HepG2 (cell line): ENCODE results near the gene PKN2. TPM values are rescaled to one million over a fixed set of nuclear protein-coding genes. Genes with fewer than 3 reads are reported as not detected.

ENCODE experiments used
- CBFB ChIP-seq: sonication (generic); formaldehyde crosslinking; IDR thresholded peaks from 2 replicates; pipeline ENCODE4 v1.4.0; 2020; ENCODE audit warnings: missing genetic modification reagents
- CBX2 ChIP-seq, 2 experiments: fragments of 200-600 bp in 1 of 2; sonication (generic); formaldehyde crosslinking in 1 of 2; IDR thresholded peaks; 2 replicates each; pipeline versions ENCODE4 v1.7.0 to v1.8.1; 2018 to 2022; ENCODE audit warnings: low read depth in 2 of 2, low read length in 1 of 2, mild to moderate bottlenecking in 1 of 2, missing genetic modification reagents in 1 of 2
- CREB3 ChIP-seq: sonication (generic); formaldehyde crosslinking; IDR thresholded peaks from 2 replicates; pipeline ENCODE4 v1.5.0; 2020; ENCODE audit warnings: missing genetic modification reagents
- ERF ChIP-seq: IDR thresholded peaks from 2 replicates; pipeline ENCODE4 v1.6.1; 2018; ENCODE audit warnings: missing biosample characterization, missing genetic modification reagents
- HOXA9 ChIP-seq: sonication (generic); formaldehyde crosslinking; IDR thresholded peaks from 2 replicates; pipeline ENCODE4 v1.8.1; 2022; ENCODE audit warnings: missing genetic modification reagents, mild to moderate bottlenecking, moderate library complexity, borderline replicate concordance
- MBD4 ChIP-seq: IDR thresholded peaks from 2 replicates; pipeline ENCODE4 v1.6.1; 2012; ENCODE audit warnings: low read length, inconsistent platforms, borderline replicate concordance
- MXI1 ChIP-seq: IDR thresholded peaks from 3 replicates; pipeline ENCODE4 v1.6.1; 2012; ENCODE audit warnings: low read depth, low read length, inconsistent platforms, borderline replicate concordance
- NCOR1 ChIP-seq: fragments of 200-600 bp; sonication (generic); IDR thresholded peaks from 2 replicates; pipeline ENCODE4 v1.7.0; 2017; ENCODE audit warnings: antibody characterized with exemption, low read length, borderline replicate concordance
- NFRKB ChIP-seq: fragments of 450-650 bp; IDR thresholded peaks from 2 replicates; pipeline ENCODE4 v1.6.1; 2017
- ZFP62 ChIP-seq: sonication (generic); formaldehyde crosslinking; IDR thresholded peaks from 2 replicates; pipeline ENCODE4 v1.4.0; 2020; ENCODE audit warnings: missing genetic modification reagents
- ZNF574 ChIP-seq: sonication (generic); formaldehyde crosslinking; IDR thresholded peaks from 2 replicates; pipeline ENCODE4 v1.4.0; 2020; ENCODE audit warnings: missing genetic modification reagents
- ZNF703 ChIP-seq: sonication (generic); formaldehyde crosslinking; IDR thresholded peaks from 2 replicates; pipeline ENCODE4 v1.5.1; 2020; ENCODE audit warnings: missing genetic modification reagents, mild to moderate bottlenecking, moderate library complexity, borderline replicate concordance
- polyA plus RNA-seq, 8 experiments: library from polyadenylated mRNA; depleted of rRNA in 3 of 8; stranded (reverse) in 7 of 8; unstranded in 1 of 8; fragments of >200 nt; fragmentation: Illumina TruSeq in 4 of 8; extraction: Trizol in 4 of 8; gene quantifications; 2 replicates each; pipeline versions ENCODE4 v1.2.1 to v1.2.3, GENCODE V29; 2011 to 2016; ENCODE audit warnings: low read depth in 4 of 8, missing spikeins in 1 of 8, mixed read lengths in 1 of 8; ENCODE audit not compliant: insufficient read depth in 1 of 8
- total RNA-seq, 5 experiments: library from RNA; depleted of rRNA; stranded (reverse); fragments of >200 nt; fragmentation: Illumina TruSeq; extraction: Trizol; gene quantifications; 2 replicates each; pipeline ENCODE4 v1.2.3, GENCODE V29; 2016; ENCODE audit warnings: low read depth in 1 of 5
- TF ChIP-seq, protein P1 (sequence below): sonication (generic); formaldehyde crosslinking; IDR thresholded peaks from 2 replicates; pipeline ENCODE4 v1.4.0; 2020; ENCODE audit warnings: mild to moderate bottlenecking, missing genetic modification reagents
- TF ChIP-seq, protein P2 (sequence below), 2 experiments: fragments of 450-650 bp in 1 of 2; sonication (generic) in 1 of 2; formaldehyde crosslinking; IDR thresholded peaks; 2 replicates each; pipeline versions ENCODE4 v1.5.0 to v1.8.0; 2020 to 2022; ENCODE audit warnings: mild to moderate bottlenecking in 1 of 2, missing genetic modification reagents in 1 of 2
- TF ChIP-seq, protein P3 (sequence below): sonication (generic); formaldehyde crosslinking; IDR thresholded peaks from 2 replicates; pipeline ENCODE4 v1.9.0; 2021; ENCODE audit warnings: mild to moderate bottlenecking, missing genetic modification reagents

Gene PKN2
- total and polyA plus RNA-seq, 2 of the 13 experiments (the other 11 are each of a cell fraction or from before 2014, with no cell fraction given) = 17.0 to 29.4 TPM

- TF ChIP-seq CBX2 (IDR thresholded peaks at IDR 0.05; ENCODE audit: low read depth, low read length) (no peak), CBX2 (CRISPR knock-in tag; IDR thresholded peaks at IDR 0.05; ENCODE audit: low read depth) (no peak), MBD4 (no peak), ERF (peak; percentile 75), ZNF703 (CRISPR knock-in tag) (no peak), ZNF574 (peak; percentile 87), NFRKB (peak; percentile 16; the same call in 1 of the 2 replicates), MXI1 (peak; percentile 91; the same call in 2 of the 3 replicates), CBFB (peak; percentile 70; the same call in 1 of the 2 replicates), NCOR1 (peak; percentile 13; the same call in 1 of the 2 replicates), HOXA9 (peak; percentile 48; the same call in 1 of the 2 replicates), ZFP62 (CRISPR knock-in tag) (no peak), CREB3 (CRISPR knock-in tag) (no peak)
- TF ChIP-seq, protein P1, sequence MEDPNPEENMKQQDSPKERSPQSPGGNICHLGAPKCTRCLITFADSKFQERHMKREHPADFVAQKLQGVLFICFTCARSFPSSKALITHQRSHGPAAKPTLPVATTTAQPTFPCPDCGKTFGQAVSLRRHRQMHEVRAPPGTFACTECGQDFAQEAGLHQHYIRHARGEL (CRISPR knock-in tag) = no peak
- TF ChIP-seq, protein P2, sequence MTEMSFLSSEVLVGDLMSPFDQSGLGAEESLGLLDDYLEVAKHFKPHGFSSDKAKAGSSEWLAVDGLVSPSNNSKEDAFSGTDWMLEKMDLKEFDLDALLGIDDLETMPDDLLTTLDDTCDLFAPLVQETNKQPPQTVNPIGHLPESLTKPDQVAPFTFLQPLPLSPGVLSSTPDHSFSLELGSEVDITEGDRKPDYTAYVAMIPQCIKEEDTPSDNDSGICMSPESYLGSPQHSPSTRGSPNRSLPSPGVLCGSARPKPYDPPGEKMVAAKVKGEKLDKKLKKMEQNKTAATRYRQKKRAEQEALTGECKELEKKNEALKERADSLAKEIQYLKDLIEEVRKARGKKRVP (CRISPR knock-in tag; IDR thresholded peaks at IDR 0.05) = no peak
- TF ChIP-seq, protein P3, sequence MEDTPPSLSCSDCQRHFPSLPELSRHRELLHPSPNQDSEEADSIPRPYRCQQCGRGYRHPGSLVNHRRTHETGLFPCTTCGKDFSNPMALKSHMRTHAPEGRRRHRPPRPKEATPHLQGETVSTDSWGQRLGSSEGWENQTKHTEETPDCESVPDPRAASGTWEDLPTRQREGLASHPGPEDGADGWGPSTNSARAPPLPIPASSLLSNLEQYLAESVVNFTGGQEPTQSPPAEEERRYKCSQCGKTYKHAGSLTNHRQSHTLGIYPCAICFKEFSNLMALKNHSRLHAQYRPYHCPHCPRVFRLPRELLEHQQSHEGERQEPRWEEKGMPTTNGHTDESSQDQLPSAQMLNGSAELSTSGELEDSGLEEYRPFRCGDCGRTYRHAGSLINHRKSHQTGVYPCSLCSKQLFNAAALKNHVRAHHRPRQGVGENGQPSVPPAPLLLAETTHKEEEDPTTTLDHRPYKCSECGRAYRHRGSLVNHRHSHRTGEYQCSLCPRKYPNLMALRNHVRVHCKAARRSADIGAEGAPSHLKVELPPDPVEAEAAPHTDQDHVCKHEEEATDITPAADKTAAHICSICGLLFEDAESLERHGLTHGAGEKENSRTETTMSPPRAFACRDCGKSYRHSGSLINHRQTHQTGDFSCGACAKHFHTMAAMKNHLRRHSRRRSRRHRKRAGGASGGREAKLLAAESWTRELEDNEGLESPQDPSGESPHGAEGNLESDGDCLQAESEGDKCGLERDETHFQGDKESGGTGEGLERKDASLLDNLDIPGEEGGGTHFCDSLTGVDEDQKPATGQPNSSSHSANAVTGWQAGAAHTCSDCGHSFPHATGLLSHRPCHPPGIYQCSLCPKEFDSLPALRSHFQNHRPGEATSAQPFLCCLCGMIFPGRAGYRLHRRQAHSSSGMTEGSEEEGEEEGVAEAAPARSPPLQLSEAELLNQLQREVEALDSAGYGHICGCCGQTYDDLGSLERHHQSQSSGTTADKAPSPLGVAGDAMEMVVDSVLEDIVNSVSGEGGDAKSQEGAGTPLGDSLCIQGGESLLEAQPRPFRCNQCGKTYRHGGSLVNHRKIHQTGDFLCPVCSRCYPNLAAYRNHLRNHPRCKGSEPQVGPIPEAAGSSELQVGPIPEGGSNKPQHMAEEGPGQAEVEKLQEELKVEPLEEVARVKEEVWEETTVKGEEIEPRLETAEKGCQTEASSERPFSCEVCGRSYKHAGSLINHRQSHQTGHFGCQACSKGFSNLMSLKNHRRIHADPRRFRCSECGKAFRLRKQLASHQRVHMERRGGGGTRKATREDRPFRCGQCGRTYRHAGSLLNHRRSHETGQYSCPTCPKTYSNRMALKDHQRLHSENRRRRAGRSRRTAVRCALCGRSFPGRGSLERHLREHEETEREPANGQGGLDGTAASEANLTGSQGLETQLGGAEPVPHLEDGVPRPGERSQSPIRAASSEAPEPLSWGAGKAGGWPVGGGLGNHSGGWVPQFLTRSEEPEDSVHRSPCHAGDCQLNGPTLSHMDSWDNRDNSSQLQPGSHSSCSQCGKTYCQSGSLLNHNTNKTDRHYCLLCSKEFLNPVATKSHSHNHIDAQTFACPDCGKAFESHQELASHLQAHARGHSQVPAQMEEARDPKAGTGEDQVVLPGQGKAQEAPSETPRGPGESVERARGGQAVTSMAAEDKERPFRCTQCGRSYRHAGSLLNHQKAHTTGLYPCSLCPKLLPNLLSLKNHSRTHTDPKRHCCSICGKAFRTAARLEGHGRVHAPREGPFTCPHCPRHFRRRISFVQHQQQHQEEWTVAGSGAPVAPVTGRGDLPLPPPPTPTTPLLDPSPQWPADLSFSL (CRISPR knock-in tag) = no peak
These were observed at the start of gene PKN2 (continued) for GRCh38 chr1:88683541-88684481.
